HCT116 (cell line): ENCODE results near the gene TRPV4. TPM values are rescaled to one million over a fixed set of nuclear protein-coding genes. Genes with fewer than 3 reads are reported as not detected.

Experiments used
- ATAC-seq: fragments of 200-7000 bp; cut with Tn5 transposase; 2 replicates; pipeline ENCODE4 v1.9.1; 2020; ENCODE audit warnings: mild to moderate bottlenecking, moderate library complexity
- BruUV-seq: library from RNA; stranded (reverse); fragments of 400-500 nt; replicated peaks from 2 replicates; lab custom pipeline; 2021; lab: Mats Ljungman, UMichigan
- CTCF ChIA-PET: fragments of 300-600 bp; sonication (Branson Sonifier 250); formaldehyde crosslinking; loops from one replicate; lab custom pipeline; 2021; ENCODE audit warnings: antibody characterized with exemption; lab: Charles Lee
- POLR2A ChIA-PET: fragments of 300-600, 350-600 bp; sonication (Branson Sonifier 250); formaldehyde crosslinking; loops from one replicate; lab custom pipeline; 2021; ENCODE audit warnings: antibody characterized with exemption; lab: Charles Lee
- RAD21 ChIA-PET, 2 experiments: fragments of 300-600 bp; sonication (Branson Sonifier 250); formaldehyde crosslinking; loops; one replicate each; lab custom pipeline; 2023; ENCODE audit warnings: low total read pairs in 2 of 2; ENCODE audit not compliant: uncharacterized antibody in 2 of 2, unreplicated experiment in 2 of 2, low non-redundant PET in 1 of 2; lab: Charles Lee
- DNase-seq: peaks from one replicate; pipeline ENCODE4 v3.0.0-alpha.2; 2010; ENCODE audit warnings: low read depth, low spot score
- H2AFZ ChIP-seq: fragments of 200-600 bp; shearing (Covaris generic), sonication (generic); 2 replicates; pipeline ENCODE4 v1.6.1; 2017; ENCODE audit warnings: low read depth, mixed run types, mixed read lengths, antibody characterized with exemption, low read length; ENCODE audit not compliant: poor library complexity, severe bottlenecking
- H3K27ac ChIP-seq: 2 replicates; pipeline ENCODE4 v1.5.1; 2012; ENCODE audit warnings: low read depth, low read length
- H3K27me3 ChIP-seq: fragments of 200-600 bp; sonication (generic); 2 replicates; pipeline ENCODE4 v1.6.1; 2016; ENCODE audit warnings: mixed run types, low read length, mixed read lengths; ENCODE audit not compliant: insufficient read depth
- H3K36me3 ChIP-seq, 2 experiments: fragments of 200-500 bp in 1 of 2; fragments of 200-600 bp in 1 of 2; sonication (Bioruptor generic) in 1 of 2; sonication (generic) in 1 of 2; 2 replicates each; pipeline versions ENCODE4 v1.5.1 to v1.6.1; 2014 to 2016; ENCODE audit warnings: low read length in 2 of 2, inconsistent platforms in 1 of 2, mixed read lengths in 1 of 2, mixed run types in 1 of 2; ENCODE audit not compliant: insufficient read depth in 2 of 2, control insufficient read depth in 1 of 2
- H3K4me1 ChIP-seq, 2 experiments: fragments of 200-600 bp in 1 of 2; sonication (generic) in 1 of 2; 2 replicates each; pipeline versions ENCODE4 v1.5.1 to v1.6.1; 2012 to 2017; ENCODE audit warnings: low read length in 2 of 2, inconsistent platforms in 1 of 2, mild to moderate bottlenecking in 1 of 2, mixed read lengths in 1 of 2, mixed run types in 1 of 2, moderate library complexity in 1 of 2; ENCODE audit not compliant: insufficient read depth in 2 of 2, control insufficient read depth in 1 of 2
- H3K4me2 ChIP-seq: fragments of 200-600 bp; sonication (generic); 2 replicates; pipeline ENCODE4 v1.6.1; 2017; ENCODE audit warnings: mixed run types, low read length, mixed read lengths
- H3K4me3 ChIP-seq, 2 experiments: fragments of 200-600 bp in 1 of 2; sonication (generic) in 1 of 2; replicated peaks in 1 of 2; 2 replicates each; pipeline ENCODE4 v1.5.1; 2011 to 2016; ENCODE audit warnings: low read length in 2 of 2, control low read depth in 1 of 2, low read depth in 1 of 2, mild to moderate bottlenecking in 1 of 2, mixed read lengths in 1 of 2, mixed run types in 1 of 2
- H3K79me2 ChIP-seq: fragments of 200-600 bp; sonication (generic); 2 replicates; pipeline ENCODE4 v1.6.1; 2017; ENCODE audit warnings: mild to moderate bottlenecking, mixed run types, low read length, moderate library complexity, mixed read lengths; ENCODE audit not compliant: insufficient read depth
- H3K9ac ChIP-seq: fragments of 200-600 bp; sonication (generic); 2 replicates; pipeline ENCODE4 v1.6.1; 2016; ENCODE audit warnings: low read length, mixed read lengths
- H3K9me2 ChIP-seq: fragments of 200-600 bp; sonication (generic), shearing (Covaris generic); 2 replicates; pipeline ENCODE4 v1.6.1; 2017; ENCODE audit warnings: mixed run types, mild to moderate bottlenecking, moderate library complexity; ENCODE audit not compliant: insufficient read depth
- H3K9me3 ChIP-seq, 2 experiments: fragments of 200-500 bp in 1 of 2; fragments of 200-600 bp in 1 of 2; sonication (Bioruptor generic) in 1 of 2; sonication (generic) in 1 of 2; 2 replicates each; pipeline ENCODE4 v1.6.1; 2014 to 2017; ENCODE audit warnings: low read length in 2 of 2, mixed read lengths in 2 of 2, inconsistent platforms in 1 of 2, low read depth in 1 of 2, mild to moderate bottlenecking in 1 of 2, mixed run types in 1 of 2, moderate library complexity in 1 of 2; ENCODE audit not compliant: control insufficient read depth in 1 of 2, insufficient read depth in 1 of 2
- H4K20me1 ChIP-seq: fragments of 200-600 bp; sonication (generic), shearing (Covaris generic); 2 replicates; pipeline ENCODE4 v1.6.1; 2017; ENCODE audit warnings: mixed run types, mild to moderate bottlenecking, moderate library complexity; ENCODE audit not compliant: insufficient read depth
- ATF3 ChIP-seq: IDR thresholded peaks from 2 replicates; pipeline ENCODE4 v1.6.1; 2012
- CTCF ChIP-seq, 3 experiments: fragments of 200-600 bp in 1 of 3; sonication (generic) in 1 of 3; IDR thresholded peaks in 2 of 3; conservative IDR thresholded peaks in 1 of 3; 2 replicates each; pipeline ENCODE4 v1.5.1; 2012 to 2017; ENCODE audit warnings: low read depth in 2 of 3, low read length in 2 of 3, antibody characterized with exemption in 1 of 3, borderline replicate concordance in 1 of 3, control low read depth in 1 of 3, mild to moderate bottlenecking in 1 of 3, mixed read lengths in 1 of 3, mixed run types in 1 of 3, moderate library complexity in 1 of 3; ENCODE audit not compliant: insufficient read depth in 1 of 3
- EGR1 ChIP-seq: IDR thresholded peaks from 2 replicates; pipeline ENCODE4 v1.6.1; 2012; ENCODE audit warnings: low read depth
- EZH2 ChIP-seq: fragments of 200-600 bp; sonication (generic); IDR thresholded peaks from 2 replicates; pipeline ENCODE4 v1.6.1; 2017; ENCODE audit warnings: antibody characterized with exemption, mixed run types
- EZH2phosphoT487 ChIP-seq: fragments of 200-600 bp; IDR thresholded peaks from 2 replicates; pipeline ENCODE4 v1.6.1; 2018; ENCODE audit warnings: antibody characterized with exemption, borderline replicate concordance
- FOSL1 ChIP-seq: IDR thresholded peaks from 2 replicates; pipeline ENCODE4 v1.6.1; 2012; ENCODE audit warnings: low read depth
- JUND ChIP-seq: IDR thresholded peaks from 2 replicates; pipeline ENCODE4 v1.6.1; 2012
- RAD21 ChIP-seq: IDR thresholded peaks from 2 replicates; pipeline ENCODE4 v1.6.1; 2012; ENCODE audit warnings: low read depth, mild to moderate bottlenecking
- REST ChIP-seq: IDR thresholded peaks from 2 replicates; pipeline ENCODE4 v1.6.1; 2012; ENCODE audit warnings: low read depth
- SP1 ChIP-seq: IDR thresholded peaks from 2 replicates; pipeline ENCODE4 v1.6.1; 2012; ENCODE audit warnings: low read depth
- SRF ChIP-seq: IDR thresholded peaks from 2 replicates; pipeline ENCODE4 v1.6.1; 2012; ENCODE audit warnings: low read depth
- TCF7L2 ChIP-seq: IDR thresholded peaks from 2 replicates; pipeline ENCODE4 v1.7.0; 2011; ENCODE audit warnings: borderline replicate concordance, inconsistent platforms; ENCODE audit not compliant: insufficient read depth, insufficient read length; ENCODE audit errors: extremely low read depth
- ZNF274 ChIP-seq: fragments of 200-500 bp; sonication (Bioruptor generic); IDR thresholded peaks from 2 replicates; pipeline ENCODE4 v1.6.1; 2014; ENCODE audit warnings: mild to moderate bottlenecking, low read depth, low read length, inconsistent platforms
- intact Hi-C: fragments of 100-400 bp; cut with micrococcal nuclease; formaldehyde crosslinking; loops from 2 replicates; pipeline ENCODE4 v1.10.0; 2022
- total RNA-seq: library from RNA; stranded (reverse); gene quantifications from one replicate; pipeline ENCODE4 v1.2.1, GENCODE V29; 2021; ENCODE audit not compliant: unreplicated experiment
- TF ChIP-seq, protein P1 (sequence below): IDR thresholded peaks from 2 replicates; pipeline ENCODE4 v1.6.1; 2012
- TF ChIP-seq, protein P2 (sequence below): IDR thresholded peaks from 2 replicates; pipeline ENCODE4 v1.6.1; 2011; ENCODE audit warnings: mild to moderate bottlenecking, low read length, moderate library complexity; ENCODE audit not compliant: insufficient replicate concordance; ENCODE audit errors: extremely low read depth

The TRPV4 gene
- total RNA-seq, 1 experiment from 2014 or later, result 0.54 TPM

- no peaks in the 10 kb centered on the region for H3K27me3 ChIP-seq
- H3K36me3 ChIP-seq, result no peaks in the 10 kb centered on the region
- POLR2A ChIA-PET, result no interaction called here
- no peaks in the 10 kb centered on the region for H3K9me2 ChIP-seq
- CTCF ChIA-PET, result interaction anchor here (0.7 to 1.2 kb wide), 2 partner anchors 10 to 158 kb away, joined by 3 read pairs; no protein-coding TSS in a partner anchor
- H4K20me1 ChIP-seq, result no peaks in the 10 kb centered on the region
- H3K4me3 ChIP-seq, result no peak overlapping the region
- H3K4me1 ChIP-seq, result no peaks in the 10 kb centered on the region
- H3K4me2 ChIP-seq, result no peak overlapping the region
- intact Hi-C loops, result no loop called here
- H2AFZ ChIP-seq, result no peak overlapping the region
- H3K79me2 ChIP-seq, result no peaks in the 10 kb centered on the region
- peaks cover 0 to 5% of the 10 kb centered on the region in 2 experiments; a peak in 1 of 4 replicates for H3K9me3 ChIP-seq
- no peak for ATAC-seq
- no peak for DNase-seq
- no peak overlapping the region for H3K9ac ChIP-seq
- BruUV-seq, result no TSS peak
- RAD21 ChIA-PET, result no interaction called here
- no peak overlapping the region for H3K27ac ChIP-seq
- TF ChIP-seq TCF7L2 (no peak), ZNF274 (no peak), CTCF (IDR thresholded peaks at IDR 0.05 in 2 of 3, conservative IDR thresholded peaks at IDR 0.05 in 1 of 3; ENCODE audit: borderline replicate concordance in 1 of 3, insufficient read depth in 1 of 3, low read depth in 2 of 3, low read length in 2 of 3) (no peak), EZH2 (no peak), JUND (no peak), SP1 (no peak), ATF3 (no peak), REST (no peak), SRF (no peak), FOSL1 (no peak), EGR1 (no peak), RAD21 (no peak), EZH2phosphoT487 (no peak)
- TF ChIP-seq, protein P1, sequence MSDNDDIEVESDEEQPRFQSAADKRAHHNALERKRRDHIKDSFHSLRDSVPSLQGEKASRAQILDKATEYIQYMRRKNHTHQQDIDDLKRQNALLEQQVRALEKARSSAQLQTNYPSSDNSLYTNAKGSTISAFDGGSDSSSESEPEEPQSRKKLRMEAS, result no peak
- TF ChIP-seq, protein P2, sequence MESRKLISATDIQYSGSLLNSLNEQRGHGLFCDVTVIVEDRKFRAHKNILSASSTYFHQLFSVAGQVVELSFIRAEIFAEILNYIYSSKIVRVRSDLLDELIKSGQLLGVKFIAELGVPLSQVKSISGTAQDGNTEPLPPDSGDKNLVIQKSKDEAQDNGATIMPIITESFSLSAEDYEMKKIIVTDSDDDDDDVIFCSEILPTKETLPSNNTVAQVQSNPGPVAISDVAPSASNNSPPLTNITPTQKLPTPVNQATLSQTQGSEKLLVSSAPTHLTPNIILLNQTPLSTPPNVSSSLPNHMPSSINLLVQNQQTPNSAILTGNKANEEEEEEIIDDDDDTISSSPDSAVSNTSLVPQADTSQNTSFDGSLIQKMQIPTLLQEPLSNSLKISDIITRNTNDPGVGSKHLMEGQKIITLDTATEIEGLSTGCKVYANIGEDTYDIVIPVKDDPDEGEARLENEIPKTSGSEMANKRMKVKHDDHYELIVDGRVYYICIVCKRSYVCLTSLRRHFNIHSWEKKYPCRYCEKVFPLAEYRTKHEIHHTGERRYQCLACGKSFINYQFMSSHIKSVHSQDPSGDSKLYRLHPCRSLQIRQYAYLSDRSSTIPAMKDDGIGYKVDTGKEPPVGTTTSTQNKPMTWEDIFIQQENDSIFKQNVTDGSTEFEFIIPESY, result no peak
Observed at GRCh38 chr12:109753959-109754358, 79.2 kb downstream of the TRPV4 start.
